KBM-7 (cell line): Measurements from ENCODE around the gene ROR1.
"Not testable (repeated sequence)": the region's sequence is repeated elsewhere in the genome, so short reads cannot be mapped to it uniquely, and the experiment has no call there.

Experiments used
- DNase-seq: peaks from one replicate; pipeline ENCODE4 v3.0.0-alpha.2; 2015
- in situ Hi-C: fragments of 300-500 bp; cut with MboI; formaldehyde crosslinking; loops from 2 replicates; pipeline ENCODE4 v1.14.3; 2020; ENCODE audit warnings: low sequenced_read_pairs, low pct_unique_long_range_greater_than_20kb, mixed read lengths

Gene ROR1

DNA sequence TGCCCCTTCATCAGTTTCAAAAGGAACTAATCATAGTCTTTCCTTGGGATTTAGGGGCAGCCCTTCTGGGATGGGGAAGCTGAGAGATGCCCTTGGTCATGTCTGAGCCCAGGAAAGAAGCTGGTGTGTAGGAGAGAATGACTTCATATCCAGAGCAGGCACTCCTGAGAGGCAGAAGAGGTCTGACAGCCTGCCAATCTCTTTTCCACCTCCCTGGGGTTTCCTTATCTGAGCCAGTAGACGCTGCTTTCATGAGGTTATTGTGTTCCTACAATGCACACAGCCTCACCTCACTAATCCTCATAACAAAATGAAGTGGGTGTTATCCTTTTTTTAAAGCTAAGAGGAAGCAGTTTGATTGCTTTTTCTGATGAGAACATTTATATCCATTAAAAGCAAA is 14.1 kb downstream of the ROR1 start:
- in situ Hi-C loops: no loop called here
- DNase-seq: no peak

DNA sequence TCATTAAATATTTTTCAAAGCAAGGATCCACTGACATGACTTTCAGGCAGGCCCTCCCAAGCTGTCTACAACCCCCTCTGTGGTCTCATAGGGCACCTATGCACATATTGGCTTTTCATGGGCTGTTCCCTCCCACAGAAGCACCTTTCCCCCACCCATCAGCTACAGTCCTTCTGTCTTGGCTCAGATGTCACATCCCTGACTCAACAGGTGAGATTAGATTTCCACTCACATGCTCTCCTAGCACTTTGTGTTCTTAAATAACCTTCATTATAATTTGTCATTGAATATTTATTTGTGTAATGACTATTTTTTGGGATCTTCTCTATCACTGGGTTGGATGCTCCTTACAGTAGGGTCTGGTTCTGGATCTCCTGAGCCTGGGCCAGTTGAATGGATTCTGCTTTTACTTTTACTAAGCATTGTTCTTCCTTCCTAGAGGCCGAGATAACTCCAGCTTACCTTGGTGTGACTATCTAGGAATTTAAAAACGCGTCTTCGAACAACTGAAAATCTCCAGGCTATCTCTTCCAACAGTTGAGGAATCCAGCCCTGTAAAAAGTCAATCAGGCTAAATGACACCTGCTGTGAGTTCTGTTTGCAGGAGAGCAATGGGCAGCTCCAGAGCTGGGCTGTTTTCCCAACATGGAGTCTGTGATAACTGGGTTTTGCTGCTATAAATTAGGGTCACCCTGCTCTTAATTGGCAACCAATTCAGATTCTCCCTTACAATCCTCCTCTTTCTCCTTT is 16.2 kb downstream of the ROR1 start:
- no peak for DNase-seq
- in situ Hi-C loops: no loop called here

DNA sequence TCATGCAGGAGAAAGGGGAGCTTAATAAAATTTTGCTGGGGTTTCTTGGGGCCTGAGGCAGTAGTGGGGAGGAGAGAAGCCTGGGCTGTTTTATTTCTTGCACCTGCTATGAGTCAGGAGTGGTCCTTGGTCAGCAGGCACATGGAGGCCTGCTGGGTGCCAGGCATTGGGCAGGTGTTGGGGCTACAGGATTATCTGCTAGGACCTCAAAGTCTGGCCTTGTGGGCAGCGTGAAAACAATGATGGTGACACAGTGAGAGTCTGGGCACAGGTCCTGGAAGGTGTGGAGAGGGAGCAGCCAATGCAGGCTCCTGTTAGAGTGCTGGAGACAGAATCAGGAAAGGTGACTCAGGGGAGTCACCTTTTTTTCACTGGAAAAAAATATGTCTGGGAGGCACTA is 17.2 kb downstream of the ROR1 start:
- no peak for DNase-seq
- in situ Hi-C loops: no loop called here

DNA sequence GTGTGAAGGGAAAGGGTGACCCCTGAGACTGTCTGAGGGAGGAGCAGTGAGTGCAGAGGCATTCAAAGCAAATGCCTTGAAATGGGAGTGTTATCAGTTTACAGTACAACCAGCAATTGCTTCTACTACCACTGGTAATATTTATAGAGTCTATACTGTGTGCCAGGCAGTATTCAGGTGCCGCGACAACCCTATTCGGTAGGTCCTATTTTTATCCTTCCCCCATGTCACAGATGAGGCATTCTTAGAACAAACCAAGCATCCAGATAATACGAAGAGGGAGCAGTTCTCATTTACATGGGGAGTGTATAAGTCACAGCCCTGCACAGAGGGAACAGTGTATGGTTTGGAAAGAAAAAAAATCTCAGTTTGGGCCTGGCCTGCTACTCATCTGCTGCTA is 18.3 kb downstream of the ROR1 start:
- in situ Hi-C loops: no loop called here
- DNase-seq: no peak

DNA sequence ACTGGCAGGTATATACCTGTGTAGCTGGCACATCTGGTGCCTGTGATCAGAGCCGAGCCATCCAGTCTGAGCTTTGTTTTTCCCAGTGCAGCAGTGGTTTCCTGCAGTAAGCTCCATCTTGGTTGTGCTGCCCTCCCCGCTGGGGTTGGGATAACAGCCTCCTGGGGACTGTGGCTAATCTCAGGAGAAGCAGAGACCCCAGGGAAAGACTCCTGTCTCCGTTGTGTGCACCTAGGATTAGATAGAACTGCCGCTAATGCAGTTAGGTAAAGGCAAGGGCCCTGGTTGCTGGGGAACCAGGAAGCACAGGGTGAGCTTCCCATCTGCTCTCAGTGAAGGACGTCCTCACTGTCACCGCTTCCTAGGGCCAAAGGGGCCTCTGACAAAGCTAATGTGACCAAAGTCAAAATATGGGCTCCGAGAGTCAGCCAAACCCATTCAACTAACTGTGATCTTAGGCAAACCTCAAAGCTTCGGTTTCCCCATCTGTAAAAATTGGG is 20.0 kb downstream of the ROR1 start:
- in situ Hi-C loops: no loop called here
- DNase-seq: no peak

DNA sequence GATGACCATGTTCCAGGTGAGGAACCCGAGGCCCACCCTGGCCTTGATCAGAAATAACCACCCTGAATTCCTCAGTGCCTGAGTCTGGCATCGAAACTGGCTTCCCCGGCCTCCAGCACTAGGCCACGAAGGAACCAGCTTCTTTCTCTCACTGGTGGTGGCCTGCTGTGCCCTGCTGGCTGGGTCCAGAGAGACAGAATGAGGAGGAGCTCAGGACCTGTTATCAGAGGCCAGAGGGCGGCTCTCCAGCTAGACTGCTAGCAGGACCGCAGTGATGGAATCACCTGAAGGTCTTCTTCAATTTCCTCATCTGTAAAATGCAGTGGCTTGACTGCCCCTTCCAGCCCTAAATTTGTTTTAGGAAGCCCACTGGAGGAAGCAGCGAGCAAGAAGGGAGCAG is 20.5 kb downstream of the ROR1 start:
- no peak for DNase-seq
- in situ Hi-C loops: no loop called here

DNA sequence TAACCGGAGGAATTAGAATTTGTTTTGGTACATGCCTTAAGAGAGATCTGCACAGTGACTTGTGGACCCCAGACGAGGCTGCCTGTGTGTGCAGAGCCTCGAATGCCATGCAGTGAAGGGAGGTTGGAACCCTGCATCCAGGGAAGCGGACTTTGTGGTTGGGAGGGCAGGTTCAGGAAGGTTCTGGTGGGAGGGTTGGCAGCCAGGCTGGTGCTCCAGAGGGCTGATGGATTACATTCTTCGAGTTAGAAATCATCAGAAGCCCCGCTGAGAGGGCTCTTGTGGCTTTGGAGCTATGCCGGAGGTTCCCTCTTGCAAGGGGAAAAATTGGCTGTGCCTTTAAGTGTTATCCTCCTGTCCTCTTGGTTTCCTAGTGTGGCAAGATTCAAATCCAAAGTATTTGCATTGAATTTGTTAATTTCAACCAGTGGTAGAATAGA is 21.1 kb downstream of the ROR1 start:
- in situ Hi-C loops: no loop called here
- DNase-seq: no peak

DNA sequence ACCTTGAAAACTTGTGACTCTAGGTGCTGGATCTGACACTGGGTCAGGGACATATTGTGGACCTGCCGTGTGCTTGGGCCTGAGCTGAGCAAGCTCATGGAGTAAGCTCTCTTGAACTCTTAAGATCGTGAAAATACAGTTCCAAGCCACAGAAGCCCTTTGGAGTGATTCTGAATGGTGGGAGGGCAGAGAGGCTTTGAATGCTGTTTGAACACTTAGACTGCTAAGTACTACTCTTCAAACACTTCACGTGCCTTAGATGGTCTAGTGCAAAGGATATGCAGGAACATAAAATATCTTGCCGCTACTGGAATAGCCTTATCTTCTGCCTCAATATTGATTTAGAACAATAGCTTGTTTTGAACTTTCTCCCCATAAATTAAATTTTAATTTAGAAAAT is 21.6 kb downstream of the ROR1 start:
- DNase-seq: no peak
- in situ Hi-C loops: no loop called here

DNA sequence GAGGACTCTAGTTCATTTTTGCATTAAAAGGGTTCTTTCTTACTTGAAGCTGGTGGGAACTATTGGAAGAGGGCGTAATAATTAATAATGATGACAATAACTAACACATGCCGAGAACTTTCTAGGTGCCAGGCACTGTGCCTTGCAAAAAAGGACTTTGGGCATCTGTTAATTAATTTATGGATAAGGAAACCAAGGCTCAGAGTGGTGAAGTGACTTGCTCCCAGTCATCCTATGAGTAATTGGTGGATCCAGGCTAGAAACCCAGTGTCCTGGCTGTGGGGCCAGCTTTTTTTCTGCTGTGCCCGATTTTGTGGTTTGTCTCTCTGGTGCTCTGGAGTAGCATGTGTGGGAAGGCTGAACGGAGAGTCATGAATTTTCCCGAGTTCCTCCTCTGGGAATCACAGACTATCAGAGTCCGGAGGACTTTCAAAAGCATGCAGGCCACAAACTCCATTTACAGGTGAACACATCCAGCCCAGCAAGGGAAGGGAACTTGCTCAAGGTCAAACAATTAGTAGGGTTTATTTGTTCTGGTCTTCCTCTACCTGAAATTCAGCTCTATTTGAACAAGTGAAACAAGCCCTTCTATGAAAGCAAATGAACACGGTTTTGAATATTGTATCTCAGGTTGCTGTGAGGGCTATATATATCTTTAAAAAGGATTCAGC is 23.4 kb downstream of the ROR1 start:
- in situ Hi-C loops: no loop called here
- DNase-seq: no peak

DNA sequence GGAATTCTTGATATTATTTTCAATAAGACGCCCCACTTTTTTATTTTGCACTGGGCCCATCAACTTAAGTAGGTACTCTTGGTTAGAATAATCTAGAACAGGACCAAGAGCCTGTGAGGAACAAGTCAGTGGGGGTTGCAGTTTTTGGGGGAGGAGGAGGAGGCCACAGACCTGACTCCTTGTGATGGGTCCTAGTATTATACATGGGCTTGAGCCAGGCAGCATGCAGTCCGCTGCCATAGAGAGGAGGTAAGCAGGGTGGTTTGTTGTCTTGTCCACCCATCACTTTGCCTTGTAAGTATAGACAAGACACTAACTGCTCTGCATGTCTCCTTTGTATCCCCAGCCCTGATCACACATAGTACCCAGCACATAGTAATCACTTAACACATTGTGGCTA is 24.5 kb downstream of the ROR1 start:
- DNase-seq: no peak
- in situ Hi-C loops: no loop called here

DNA sequence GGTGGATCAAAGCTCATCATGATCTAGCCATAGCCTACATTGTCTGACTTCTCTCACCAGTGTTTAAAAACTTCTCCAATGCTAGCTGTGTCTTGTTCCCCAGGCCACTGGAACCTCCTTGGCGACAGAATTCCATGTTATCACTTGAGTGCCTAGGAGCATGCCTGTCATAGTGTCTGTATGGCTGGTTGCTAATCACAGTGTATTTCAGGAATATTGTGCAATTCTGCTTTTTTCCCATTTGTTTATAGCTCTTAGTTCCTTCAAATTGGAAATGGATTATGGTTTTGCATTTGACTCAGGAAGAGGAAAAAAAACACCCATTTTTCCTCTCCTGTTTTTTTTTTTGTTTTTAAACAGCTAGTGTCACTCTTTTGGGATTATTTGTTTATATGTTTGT is 25.5 kb downstream of the ROR1 start:
- in situ Hi-C loops: no loop called here
- DNase-seq: no peak

DNA sequence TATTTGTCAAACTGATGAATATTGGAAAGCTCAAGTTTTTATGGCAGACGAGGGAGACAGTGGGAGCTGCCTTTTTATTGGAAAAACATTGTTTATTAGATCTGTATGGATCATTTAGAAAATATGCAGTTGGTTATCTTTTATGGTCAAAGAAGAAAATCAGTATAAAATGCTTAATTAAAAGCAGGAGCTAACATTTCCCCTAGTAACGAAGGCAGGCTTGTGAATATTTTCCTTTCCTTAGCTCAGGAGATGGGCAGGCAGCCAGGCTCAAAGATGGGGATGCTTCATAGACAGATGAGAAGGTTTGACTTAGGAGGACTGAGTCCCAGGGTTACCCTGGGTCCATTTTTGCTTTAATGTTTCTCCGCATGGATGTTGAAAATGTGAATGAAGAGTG is 26.0 kb downstream of the ROR1 start:
- in situ Hi-C loops: no loop called here
- DNase-seq: no peak

DNA sequence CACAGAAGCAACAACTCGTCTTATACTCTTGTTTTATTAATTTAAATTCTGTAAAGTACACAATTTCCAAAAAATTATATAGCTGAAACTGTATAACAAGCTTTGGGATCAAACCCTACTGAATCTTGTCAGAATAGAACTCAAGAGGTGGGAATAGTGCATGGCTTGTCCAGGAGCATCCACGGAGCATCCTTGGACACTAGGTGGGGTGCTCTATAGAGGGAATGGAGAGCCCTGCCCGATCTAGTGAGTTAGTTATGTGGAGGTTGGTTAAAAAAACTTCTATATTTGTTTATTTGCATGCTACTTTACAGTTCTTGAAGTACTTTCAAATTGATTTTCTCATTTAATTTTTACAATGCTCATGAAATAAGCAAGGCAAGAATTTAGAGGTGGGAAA is 28.3 kb downstream of the ROR1 start:
- in situ Hi-C loops: no loop called here
- DNase-seq: no peak

DNA sequence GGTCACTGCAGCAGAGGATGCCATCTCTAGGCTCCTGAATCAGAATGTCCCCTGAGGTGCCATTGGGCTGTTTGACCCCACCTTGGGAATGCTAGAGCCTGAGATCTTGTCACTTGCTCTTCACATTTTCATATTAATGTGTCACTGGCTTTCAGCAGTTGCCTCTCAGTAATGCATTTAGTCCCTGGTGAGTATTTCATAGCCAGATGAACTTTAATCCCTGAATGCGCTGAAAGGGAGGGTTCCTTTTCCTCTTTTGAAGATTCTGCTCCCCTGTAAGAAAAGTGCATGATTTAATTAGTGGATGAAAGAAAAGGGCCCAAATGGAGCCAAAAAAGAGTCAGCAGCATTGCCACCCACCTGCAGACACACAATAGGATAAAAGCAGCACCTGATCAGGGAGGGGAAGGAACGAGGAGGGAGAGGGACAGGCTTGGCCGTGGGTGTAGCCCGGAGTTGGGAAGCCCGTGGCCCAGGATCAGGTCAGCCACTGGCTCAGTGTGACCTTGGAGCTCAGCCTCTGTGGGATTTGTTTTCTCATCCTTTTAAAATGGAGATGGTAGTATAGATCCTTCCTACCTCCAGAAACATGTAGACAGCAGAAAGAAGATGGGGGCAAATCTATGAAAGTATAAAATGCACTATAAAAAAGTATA is 31.1 kb downstream of the ROR1 start:
- in situ Hi-C loops: no loop called here
- DNase-seq: no peak

DNA sequence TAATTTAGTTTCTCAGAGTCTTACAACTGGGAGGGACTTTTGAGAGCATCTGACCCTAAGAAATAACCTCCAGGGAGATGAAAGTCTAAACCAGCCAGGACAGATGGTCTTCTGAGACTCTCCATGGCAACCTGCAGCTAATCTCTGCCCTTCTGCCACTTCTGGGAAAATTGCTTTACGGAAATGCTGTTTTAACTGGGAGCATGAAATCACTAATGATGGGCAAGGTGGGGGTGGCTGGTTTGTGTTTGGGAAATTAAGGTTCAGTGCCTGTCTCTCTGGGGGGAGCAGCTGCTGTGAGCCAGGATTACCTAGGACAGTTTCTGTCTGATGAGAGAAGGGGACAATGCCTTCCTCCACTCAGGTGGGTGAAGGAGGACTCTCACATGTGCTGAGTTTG is 33.2 kb downstream of the ROR1 start:
- DNase-seq: no peak
- in situ Hi-C loops: no loop called here

DNA sequence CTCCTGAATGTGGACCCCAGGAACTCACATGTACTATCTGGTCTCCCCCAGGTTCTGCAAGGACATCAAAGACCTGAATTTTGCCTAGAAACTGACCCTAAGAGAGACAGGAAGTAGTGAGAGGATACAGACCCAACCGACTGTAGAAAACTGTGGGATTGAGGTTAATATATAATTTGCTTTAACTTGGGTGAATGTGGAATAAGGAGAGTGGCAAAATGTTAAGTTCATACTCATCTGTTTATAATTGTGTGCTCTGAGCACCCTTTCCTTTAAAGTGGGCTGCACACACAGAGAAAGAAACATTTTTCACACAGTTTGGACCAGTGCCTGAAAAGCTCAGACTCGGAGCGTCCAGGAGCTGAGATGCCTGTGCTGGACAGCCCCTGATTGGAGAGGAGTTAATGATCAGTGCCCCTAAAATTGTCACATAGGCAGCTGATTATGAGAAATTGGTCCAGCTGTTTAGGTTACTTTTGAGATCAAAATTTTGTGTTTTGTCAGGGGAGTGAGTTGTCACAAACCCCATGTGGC is 37.2 kb downstream of the ROR1 start:
- no peak for DNase-seq
- in situ Hi-C loops: no loop called here

DNA sequence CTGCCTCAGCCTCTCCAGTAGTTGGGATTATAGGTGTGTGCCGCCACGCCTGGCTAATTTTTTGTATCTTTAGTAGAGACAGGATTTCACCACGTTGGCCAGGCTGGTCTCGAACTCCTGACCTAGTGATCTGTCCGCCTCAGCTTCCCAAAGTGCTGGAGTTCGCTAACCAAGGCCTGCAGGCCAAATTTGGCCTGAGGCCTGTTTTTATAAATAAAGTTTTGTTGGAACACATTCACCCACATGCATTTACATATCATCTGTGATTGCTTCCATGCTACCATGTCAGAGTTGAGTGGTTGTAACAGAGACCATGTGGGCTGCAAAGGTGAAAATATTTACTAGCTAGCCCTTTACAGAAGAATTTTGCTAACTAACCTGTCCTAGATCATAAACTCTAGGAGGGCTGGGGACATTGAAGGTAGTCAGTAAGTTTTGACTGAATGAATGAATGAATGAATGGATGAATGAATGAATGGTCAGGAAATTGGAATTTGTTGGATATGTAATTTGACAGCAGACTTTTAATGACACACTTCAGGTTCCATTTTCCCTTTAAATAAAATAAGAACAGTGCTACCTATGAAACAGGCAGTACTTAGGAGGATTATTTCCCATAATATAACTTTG is 38.4 kb downstream of the ROR1 start:
- in situ Hi-C loops: no loop called here
- no peak for DNase-seq

DNA sequence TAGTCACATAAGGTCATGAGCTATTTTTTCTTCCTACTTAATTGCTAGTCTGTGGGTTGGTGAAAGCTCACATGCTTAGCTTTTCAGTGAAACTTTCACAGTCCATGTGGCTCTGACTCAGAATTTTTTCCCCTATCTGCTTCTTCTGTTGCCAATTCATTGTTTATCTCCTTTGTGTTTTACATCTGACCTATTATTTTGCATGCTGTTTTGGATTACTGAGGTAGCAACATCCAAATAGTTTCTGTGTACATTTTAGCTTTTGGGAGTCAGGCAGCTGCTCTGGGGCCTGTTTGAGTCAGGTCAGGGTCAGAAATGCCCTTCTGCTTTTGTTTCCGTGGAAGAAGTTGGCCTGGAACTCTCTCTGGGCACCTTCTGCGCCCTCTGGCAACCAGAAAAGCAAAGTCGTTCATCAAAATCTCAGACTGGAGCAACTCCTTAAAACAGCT is 40.0 kb downstream of the ROR1 start:
- no peak for DNase-seq
- in situ Hi-C loops: no loop called here

DNA sequence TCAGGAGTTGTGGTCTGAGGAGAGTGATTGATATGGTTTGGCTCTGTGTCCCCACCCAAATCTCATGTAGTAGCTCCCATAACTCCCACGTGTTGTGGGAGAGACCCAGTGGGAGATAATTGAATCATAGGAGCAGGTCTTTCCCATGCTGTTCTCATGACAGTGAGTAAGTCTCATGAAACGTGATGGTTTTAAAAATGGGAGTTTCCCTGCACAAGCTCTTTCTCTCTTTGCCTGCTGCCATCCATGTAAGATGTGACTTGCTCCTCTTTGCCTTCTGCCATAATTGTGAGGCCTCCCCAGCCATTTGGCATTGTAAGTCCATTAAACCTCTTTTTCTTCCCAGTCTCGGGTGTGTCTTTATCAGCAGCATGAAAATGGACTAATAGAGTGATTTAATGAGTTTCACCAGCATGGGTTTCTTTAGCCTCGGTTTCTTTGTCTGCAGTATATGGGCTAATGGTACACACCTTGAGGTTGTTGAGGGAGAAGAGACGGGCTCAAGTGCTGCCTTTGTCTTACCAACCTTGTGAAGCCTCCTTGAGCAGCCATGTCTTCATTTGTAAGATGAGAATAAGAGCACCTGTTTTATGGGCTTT is 42.5 kb downstream of the ROR1 start:
- DNase-seq, in situ Hi-C loops: not testable (repeated sequence)
